ENCODE measurements around the gene FAM185A. TPM values are rescaled to one million over a fixed set of nuclear protein-coding genes. Genes with fewer than 3 reads are reported as not detected.

Gene FAM185A
- polyA plus RNA-seq, 1 of the 3 experiments (the other 2 are of a cell fraction) = 12.8 TPM

DNA sequence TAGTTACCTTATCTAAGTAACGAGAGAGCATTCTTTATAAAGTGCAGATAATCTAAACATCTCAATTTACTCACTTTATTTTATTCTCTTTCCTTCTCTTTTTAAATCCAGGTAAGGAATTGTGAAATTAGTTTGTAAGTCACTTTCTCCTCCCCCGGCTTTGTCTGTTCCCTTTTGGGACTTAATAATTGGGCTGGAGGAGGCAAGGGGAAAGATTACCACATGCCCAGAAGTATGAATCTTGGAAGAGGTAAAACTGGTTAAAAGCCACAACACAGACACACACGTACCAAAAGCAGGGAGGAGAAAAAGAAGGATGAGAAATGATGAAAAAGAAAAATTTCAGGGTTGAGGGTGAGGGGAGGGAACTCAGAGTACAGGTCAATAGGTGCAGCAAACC, 100.7 kb downstream of the FAM185A start (continued):
- TF ChIP-seq TEAD4 (IDR thresholded peaks at IDR 0.05; ENCODE audit: borderline replicate concordance, insufficient read depth) = no peak
- TF ChIP-seq GABPA (IDR thresholded peaks at IDR 0.05; ENCODE audit: low read depth) = no peak

- H2AFZ ChIP-seq (ENCODE audit: low read depth) = no peak overlapping the region
- no peaks in the 10 kb centered on the region for H3K9me3 ChIP-seq
- no peak overlapping the region for H3K4me3 ChIP-seq (ENCODE audit: low read depth in 2 of 2, low read length in 1 of 2)
- H3K79me2 ChIP-seq (ENCODE audit: insufficient read depth) = no peaks in the 10 kb centered on the region
- no peak overlapping the region for H3K4me2 ChIP-seq
- CTCF ChIA-PET = interaction anchor here (1.2 to 1.5 kb wide), 2 partner anchors 24 to 206 kb away, joined by 3 to 4 read pairs; no protein-coding TSS in a partner anchor
- TF ChIP-seq, protein P1, sequence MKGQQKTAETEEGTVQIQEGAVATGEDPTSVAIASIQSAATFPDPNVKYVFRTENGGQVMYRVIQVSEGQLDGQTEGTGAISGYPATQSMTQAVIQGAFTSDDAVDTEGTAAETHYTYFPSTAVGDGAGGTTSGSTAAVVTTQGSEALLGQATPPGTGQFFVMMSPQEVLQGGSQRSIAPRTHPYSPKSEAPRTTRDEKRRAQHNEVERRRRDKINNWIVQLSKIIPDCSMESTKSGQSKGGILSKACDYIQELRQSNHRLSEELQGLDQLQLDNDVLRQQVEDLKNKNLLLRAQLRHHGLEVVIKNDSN (IDR thresholded peaks at IDR 0.05; ENCODE audit: borderline replicate concordance, low read depth) = no peak
- TF ChIP-seq EZH2phosphoT487 (IDR thresholded peaks at IDR 0.05; ENCODE audit: borderline replicate concordance, low read depth) (no peak), TCF12 (IDR thresholded peaks at IDR 0.05) (no peak), CHD2 (IDR thresholded peaks at IDR 0.05; ENCODE audit: low read length, partially characterized antibody) (no peak), ZBTB33 (IDR thresholded peaks at IDR 0.05; ENCODE audit: borderline replicate concordance, low read depth) (no peak), GABPA (IDR thresholded peaks at IDR 0.05; ENCODE audit: low read depth) (no peak), POLR2AphosphoS5 (IDR thresholded peaks at IDR 0.05; ENCODE audit: low read depth, low read length) (no peak), RAD21 (IDR thresholded peaks at IDR 0.05; ENCODE audit: low read length) (no peak), GATA2 (CRISPR knock-in tag; IDR thresholded peaks at IDR 0.05) (no peak), FOSL2 (IDR thresholded peaks at IDR 0.05; ENCODE audit: borderline replicate concordance, low read depth) (no peak), NFIC (IDR thresholded peaks at IDR 0.05; ENCODE audit: borderline replicate concordance) (no peak)
- TF ChIP-seq, protein P2, sequence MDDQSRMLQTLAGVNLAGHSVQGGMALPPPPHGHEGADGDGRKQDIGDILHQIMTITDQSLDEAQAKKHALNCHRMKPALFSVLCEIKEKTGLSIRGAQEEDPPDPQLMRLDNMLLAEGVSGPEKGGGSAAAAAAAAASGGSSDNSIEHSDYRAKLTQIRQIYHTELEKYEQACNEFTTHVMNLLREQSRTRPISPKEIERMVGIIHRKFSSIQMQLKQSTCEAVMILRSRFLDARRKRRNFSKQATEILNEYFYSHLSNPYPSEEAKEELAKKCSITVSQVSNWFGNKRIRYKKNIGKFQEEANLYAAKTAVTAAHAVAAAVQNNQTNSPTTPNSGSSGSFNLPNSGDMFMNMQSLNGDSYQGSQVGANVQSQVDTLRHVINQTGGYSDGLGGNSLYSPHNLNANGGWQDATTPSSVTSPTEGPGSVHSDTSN (IDR thresholded peaks at IDR 0.05) = no peak
- TF ChIP-seq, protein P3, sequence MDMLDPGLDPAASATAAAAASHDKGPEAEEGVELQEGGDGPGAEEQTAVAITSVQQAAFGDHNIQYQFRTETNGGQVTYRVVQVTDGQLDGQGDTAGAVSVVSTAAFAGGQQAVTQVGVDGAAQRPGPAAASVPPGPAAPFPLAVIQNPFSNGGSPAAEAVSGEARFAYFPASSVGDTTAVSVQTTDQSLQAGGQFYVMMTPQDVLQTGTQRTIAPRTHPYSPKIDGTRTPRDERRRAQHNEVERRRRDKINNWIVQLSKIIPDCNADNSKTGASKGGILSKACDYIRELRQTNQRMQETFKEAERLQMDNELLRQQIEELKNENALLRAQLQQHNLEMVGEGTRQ (IDR thresholded peaks at IDR 0.05; ENCODE audit: borderline replicate concordance, low read depth, low read length) = no peak
- TF ChIP-seq, protein P4, sequence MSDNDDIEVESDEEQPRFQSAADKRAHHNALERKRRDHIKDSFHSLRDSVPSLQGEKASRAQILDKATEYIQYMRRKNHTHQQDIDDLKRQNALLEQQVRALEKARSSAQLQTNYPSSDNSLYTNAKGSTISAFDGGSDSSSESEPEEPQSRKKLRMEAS (IDR thresholded peaks at IDR 0.05; ENCODE audit: low read depth) = no peak
- no peaks in the 10 kb centered on the region for H3K9me2 ChIP-seq
- no peak overlapping the region for H3K27ac ChIP-seq (ENCODE audit: low read depth in 2 of 2, low read length in 1 of 2)
- H3K4me1 ChIP-seq (ENCODE audit: control insufficient read depth in 1 of 2, insufficient read depth in 2 of 2, low read depth in 1 of 2, low read length in 1 of 2) = peaks cover 9 to 10% of the 10 kb centered on the region in 2 experiments; a peak in 3 of 4 replicates
- no peak for DNase-seq
- no peaks in the 10 kb centered on the region for H4K20me1 ChIP-seq (ENCODE audit: insufficient read depth)
- H3F3A ChIP-seq (replicated peaks; ENCODE audit: insufficient read depth) = peaks cover 20% of the 10 kb centered on the region
- H3K27me3 ChIP-seq (ENCODE audit: insufficient read depth) = no peaks in the 10 kb centered on the region
- H3K36me3 ChIP-seq (replicated peaks in 1 of 2; ENCODE audit: control insufficient read depth in 1 of 2, insufficient read depth in 2 of 2, low read length in 1 of 2) = no peaks in the 10 kb centered on the region
- POLR2A ChIA-PET = no interaction called here
- no peak overlapping the region for H3K9ac ChIP-seq
Measured at GRCh38 chr7:102856036-102856435, 107.2 kb downstream of the FAM185A start.

Small RNA genes lying within 50 kb of the gene (small RNA-seq; reads per million reads assigned to genes)
- gene RNU6-1136P = 0 reads per million in 7 experiments

Other genes with a start within 250 kb of the FAM185A start
- 15.5 and 19.5 TPM in 2 replicates for gene RASA4B, start 231.2 kb upstream of the FAM185A start, polyA plus RNA-seq (2012; rRNA removed)
- gene UPK3BL2, start 205.3 kb upstream of the FAM185A start, polyA plus RNA-seq (2012; rRNA removed) = 6.4 and 10.4 TPM in 2 replicates
- not detected in 2 replicates for gene SPDYE2, start 197.8 kb upstream of the FAM185A start, polyA plus RNA-seq (2012; rRNA removed)
- 47.8 and 57.6 TPM in 2 replicates for gene POLR2J3, start 176.4 kb upstream of the FAM185A start, polyA plus RNA-seq (2012; rRNA removed)
- 29.2 and 31.7 TPM in 2 replicates for gene RASA4, start 132.2 kb upstream of the FAM185A start, polyA plus RNA-seq (2012; rRNA removed)
- 16.5 and 20.6 TPM in 2 replicates for gene UPK3BL1, start 106.2 kb upstream of the FAM185A start, polyA plus RNA-seq (2012; rRNA removed)
- not detected in 2 replicates for gene SPDYE2B, start 98.7 kb upstream of the FAM185A start, polyA plus RNA-seq (2012; rRNA removed)
- gene POLR2J2, start 77.3 kb upstream of the FAM185A start, polyA plus RNA-seq (2012; rRNA removed) = 3.5 and 4.8 TPM in 2 replicates
- gene LRRC17, start 164.0 kb downstream of the FAM185A start, polyA plus RNA-seq (2012; rRNA removed) = 101 and 138 TPM in 2 replicates

Data from SK-N-SH (cell line).